T1000 (cell line): ENCODE data around the gene REN.

Source experiments
- DNase-seq: peaks from one replicate; lab custom pipeline; 2025; ENCODE audit warnings: mixed read lengths; lab: John Stamatoyannopoulos, UW

Gene REN

DNA sequence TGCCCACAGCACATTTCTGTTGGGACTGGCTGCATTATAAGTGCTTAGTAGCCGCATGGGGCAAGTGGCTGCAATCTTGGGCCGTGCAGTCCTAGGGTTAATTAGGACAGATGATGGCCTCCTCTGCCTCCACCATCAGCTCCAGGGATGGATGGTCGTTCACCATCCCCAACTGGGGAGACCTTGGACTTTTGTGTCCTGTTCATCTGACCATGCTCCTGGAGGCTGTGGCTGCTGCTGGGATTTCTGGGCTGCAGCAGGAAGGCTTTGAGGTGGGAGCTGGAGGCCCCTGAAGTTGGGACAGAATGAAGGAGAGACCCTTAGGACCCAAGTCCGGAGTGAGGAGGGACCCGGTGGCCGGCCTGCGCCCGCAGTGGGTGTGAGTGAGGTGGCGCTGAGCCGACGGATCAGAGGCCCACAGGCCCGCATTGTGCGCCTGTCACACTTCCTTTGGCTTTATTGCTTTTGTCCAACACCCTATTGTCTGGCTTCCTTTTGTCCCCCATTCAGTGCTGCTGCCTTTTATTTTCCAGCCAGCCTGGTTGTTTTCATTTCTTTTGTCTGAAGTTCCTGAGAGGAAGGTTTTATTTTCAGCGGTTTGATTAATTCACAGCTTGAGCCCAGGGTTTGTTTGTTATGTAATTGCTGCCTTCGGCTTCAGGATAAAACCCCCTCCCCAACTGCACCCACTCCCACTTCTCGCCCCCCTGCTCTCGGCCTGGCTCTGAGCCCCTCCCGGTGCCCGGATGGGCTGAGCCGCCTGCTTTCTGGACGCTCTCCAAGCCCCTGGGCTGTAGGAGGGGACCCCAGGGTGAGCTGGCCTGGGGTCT, 57.6 kb downstream of the REN start:
- DNase-seq = no peak

DNA sequence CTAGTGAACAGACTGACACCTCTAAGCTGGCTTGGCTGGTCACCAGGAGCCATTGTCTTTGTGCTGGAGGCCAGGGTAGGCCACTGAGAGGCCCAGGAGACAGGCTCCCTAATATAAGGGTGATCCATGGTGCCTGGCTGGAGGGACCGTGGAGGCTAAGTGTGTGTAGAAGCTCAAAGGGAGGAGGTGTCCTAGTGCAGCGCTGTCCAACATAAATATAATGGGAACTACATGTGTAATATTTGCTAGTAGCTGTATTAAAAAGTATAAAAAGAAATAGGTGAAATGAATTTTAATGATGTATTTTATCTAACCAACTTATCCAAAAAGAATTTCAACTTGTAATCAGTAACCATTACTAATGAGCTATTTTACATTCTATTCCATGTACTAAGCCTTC, 58.2 kb downstream of the REN start:
- no peak for DNase-seq

DNA sequence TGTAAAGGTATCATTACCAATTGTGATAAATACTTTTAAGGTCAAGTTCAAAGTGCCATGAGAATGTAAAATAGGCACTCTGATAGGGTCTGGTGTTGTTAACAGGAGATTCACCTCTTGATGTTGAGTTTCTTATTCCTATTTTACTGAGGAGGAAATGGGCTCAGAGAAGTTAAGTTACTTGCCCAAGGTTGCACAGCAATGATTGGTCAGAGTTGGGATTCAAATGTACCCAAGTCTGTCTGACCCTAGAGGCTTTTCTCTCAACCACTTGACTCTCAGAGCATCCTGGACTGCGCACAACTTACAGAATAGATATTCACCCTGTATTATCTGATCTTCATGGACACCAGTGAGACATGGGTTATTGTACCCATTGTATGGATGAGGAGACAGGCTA, 59.3 kb downstream of the REN start:
- DNase-seq = no peak

DNA sequence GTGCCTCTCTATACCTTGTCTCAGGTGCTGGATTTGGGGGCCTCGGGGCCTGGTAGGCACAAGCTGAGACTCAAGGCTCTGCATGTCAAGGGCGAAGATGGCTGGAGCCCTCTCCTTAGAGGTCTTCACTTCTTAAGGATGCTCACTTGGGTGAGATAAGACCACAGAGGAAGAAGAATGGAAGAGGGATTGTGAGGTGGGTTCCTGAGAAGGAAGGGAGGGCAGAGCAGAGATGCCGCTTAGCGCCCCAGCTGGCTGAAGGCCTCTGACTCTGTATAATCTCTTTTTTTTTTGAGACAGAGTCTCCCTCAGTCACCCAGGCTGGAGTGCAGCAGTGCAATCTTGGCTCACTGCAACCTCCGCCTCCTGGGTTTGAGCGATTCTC, 61.0 kb downstream of the REN start:
- DNase-seq = no peak
